ENCODE results near the gene FAM50A. TPM values are rescaled to one million over a fixed set of nuclear protein-coding genes. Genes with fewer than 3 reads are reported as not detected.

The FAM50A gene
- total RNA-seq = 64.9 and 118 TPM in 2 replicates

GRCh38 chrX:154443992-154444754 is at the start of gene FAM50A:
FAM50A (plus strand) TSS chrX:154444141; CDS start chrX:154444236, 95 bp downstream.

GRCh38 chrX:154397888-154398667 is 45.9 kb upstream of the FAM50A start, which contains the start of gene RPL10:
RPL10 (plus strand) TSS chrX:154398377; CDS start chrX:154398520, 143 bp downstream.

GRCh38 chrX:154409222-154409871 is 34.6 kb upstream of the FAM50A start, which contains the start of gene DNASE1L1:
DNASE1L1 (minus strand) TSS chrX:154409254; CDS start chrX:154405568, 3,686 bp downstream.

GRCh38 chrX:154428176-154429171 is 15.5 kb upstream of the FAM50A start, which contains the start of gene ATP6AP1:
ATP6AP1 (plus strand) TSS chrX:154428677; CDS start chrX:154428693, 16 bp downstream.

GRCh38 chrX:154436983-154437752 is 6.8 kb upstream of the FAM50A start, which contains the start of gene GDI1:
GDI1 (plus strand) TSS chrX:154437154; CDS start chrX:154437255, 101 bp downstream.

GRCh38 chrX:154458116-154458953 is 14.4 kb downstream of the FAM50A start, which contains the start of gene PLXNA3:
PLXNA3 (plus strand) TSS chrX:154458281; CDS start chrX:154460184, 1,903 bp downstream.

GRCh38 chrX:154478728-154479622 is 35.0 kb downstream of the FAM50A start, which contains the start of gene LAGE3:
LAGE3 (minus strand) TSS chrX:154479281; CDS start chrX:154478915, 366 bp downstream.

GRCh38 chrX:154486396-154487207 is 42.7 kb downstream of the FAM50A start, which contains the start of gene UBL4A:
UBL4A (minus strand) TSS chrX:154486615; CDS start chrX:154486584, 31 bp downstream.

GRCh38 chrX:154490414-154491083 is 46.6 kb downstream of the FAM50A start, which contains the start of gene SLC10A3:
SLC10A3 (minus strand) TSS chrX:154490629; CDS start chrX:154488940, 1,689 bp downstream.

Other genes with a start within 250 kb of the FAM50A start
- gene OPN1MW2, start 224.4 kb upstream of the FAM50A start, total RNA-seq = not detected in 2 replicates
- gene OPN1MW3, start 186.6 kb upstream of the FAM50A start, total RNA-seq = not detected in 2 replicates
- gene TEX28, start 149.0 kb upstream of the FAM50A start, total RNA-seq = 0.16 TPM in 1 of 2 replicates, not detected in the other
- gene TKTL1, start 148.3 kb upstream of the FAM50A start, total RNA-seq = under 0.01 and 0.31 TPM in 2 replicates
- gene FLNA, start 69.5 kb upstream of the FAM50A start, total RNA-seq = 1,640 and 2,434 TPM in 2 replicates
- 16.6 and 18.8 TPM in 2 replicates for gene EMD, start 64.8 kb upstream of the FAM50A start, total RNA-seq
- gene RPL10, start 45.8 kb upstream of the FAM50A start, total RNA-seq = 2,048 and 2,051 TPM in 2 replicates
- gene DNASE1L1, start 34.9 kb upstream of the FAM50A start, total RNA-seq = 70.6 and 90.2 TPM in 2 replicates
- 20.9 and 23.9 TPM in 2 replicates for gene TAFAZZIN, start 32.6 kb upstream of the FAM50A start, total RNA-seq
- 54.4 and 128 TPM in 2 replicates for gene ATP6AP1, start 15.5 kb upstream of the FAM50A start, total RNA-seq
- 36.4 and 99.2 TPM in 2 replicates for gene GDI1, start 7.0 kb upstream of the FAM50A start, total RNA-seq
- 7.9 and 13.3 TPM in 2 replicates for gene PLXNA3, start 14.1 kb downstream of the FAM50A start, total RNA-seq
- gene LAGE3, start 35.1 kb downstream of the FAM50A start, total RNA-seq = 11.2 and 11.5 TPM in 2 replicates
- gene UBL4A, start 42.5 kb downstream of the FAM50A start, total RNA-seq = 37.1 and 49.5 TPM in 2 replicates
- gene SLC10A3, start 46.5 kb downstream of the FAM50A start, total RNA-seq = 9.7 and 22.1 TPM in 2 replicates
- 17.6 and 45.2 TPM in 2 replicates for gene FAM3A, start 72.1 kb downstream of the FAM50A start, total RNA-seq
- gene G6PD, start 102.7 kb downstream of the FAM50A start, total RNA-seq = 38.9 and 52.8 TPM in 2 replicates
- gene IKBKG, start 103.5 kb downstream of the FAM50A start, total RNA-seq = 12.1 and 14.2 TPM in 2 replicates
- gene CTAG1A, start 141.0 kb downstream of the FAM50A start, total RNA-seq = not detected in 2 replicates
- gene CTAG1B, start 175.1 kb downstream of the FAM50A start, total RNA-seq = not detected in 2 replicates
- gene CTAG2, start 209.4 kb downstream of the FAM50A start, total RNA-seq = not detected in 2 replicates

Measured in bladder microvascular endothelial cell (primary cell).